ENCODE data around the gene PPP6R3.

The PPP6R3 gene

GRCh38 chr11:68528630-68529029 is 68.1 kb downstream of the PPP6R3 start:
- no peak for TF ChIP-seq CTCF (IDR thresholded peaks at IDR 0.05)

- no peak for TF ChIP-seq CTCF (IDR thresholded peaks at IDR 0.05)
These were observed 70.7 kb downstream of the PPP6R3 start for GRCh38 chr11:68531129-68531693.

- TF ChIP-seq CTCF (IDR thresholded peaks at IDR 0.05): no peak
These were observed 72.3 kb downstream of the PPP6R3 start for GRCh38 chr11:68532727-68533369.

- no peak for TF ChIP-seq CTCF (IDR thresholded peaks at IDR 0.05)
These were observed 73.4 kb downstream of the PPP6R3 start for GRCh38 chr11:68533945-68534344.

- no peak for TF ChIP-seq CTCF (IDR thresholded peaks at IDR 0.05)
These were observed 74.5 kb downstream of the PPP6R3 start for GRCh38 chr11:68535098-68535497.

GRCh38 chr11:68536706-68537105 is 76.2 kb downstream of the PPP6R3 start:
- TF ChIP-seq CTCF (IDR thresholded peaks at IDR 0.05): no peak

GRCh38 chr11:68538025-68538424 is 77.5 kb downstream of the PPP6R3 start:
- no peak for TF ChIP-seq CTCF (IDR thresholded peaks at IDR 0.05)

GRCh38 chr11:68539395-68539794 is 78.8 kb downstream of the PPP6R3 start:
- TF ChIP-seq CTCF (IDR thresholded peaks at IDR 0.05): no peak
